Hematopoietic multipotent progenitor cell treated with erythropoietin and hydrocortisone succinate and interleukin-3 and kit ligand, for 15 days (in vitro differentiated cells): ENCODE data around the gene SNAP29.
"Not testable (repeated sequence)": the region's sequence is repeated elsewhere in the genome, so short reads cannot be mapped to it uniquely, and the experiment has no call there.

Experiments
- DNase-seq: peaks from one replicate; pipeline ENCODE4 v3.0.0-alpha.2; 2015; ENCODE audit warnings: low spot score

SNAP29 gene

DNA sequence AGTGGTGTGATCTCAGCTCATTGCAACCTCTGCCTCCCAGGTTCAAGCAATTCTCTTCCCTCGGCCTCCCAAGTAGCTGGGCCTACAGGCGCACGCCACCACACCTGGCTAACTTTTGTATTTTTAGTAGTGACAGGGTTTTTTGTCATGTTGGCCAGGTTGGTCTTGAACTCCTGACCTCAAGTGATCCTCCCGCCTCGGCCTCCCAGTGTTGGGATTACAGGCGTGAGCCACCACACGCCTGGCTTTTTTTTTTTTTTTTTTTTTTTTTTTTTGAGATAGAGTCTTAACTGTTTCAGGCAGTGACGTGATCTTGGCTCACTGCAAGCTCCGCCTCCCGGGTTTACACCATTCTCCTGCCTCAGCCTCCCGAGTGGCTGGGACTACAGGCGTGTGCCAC lies 71.6 kb downstream of the SNAP29 start:
- not testable (repeated sequence) for DNase-seq

DNA sequence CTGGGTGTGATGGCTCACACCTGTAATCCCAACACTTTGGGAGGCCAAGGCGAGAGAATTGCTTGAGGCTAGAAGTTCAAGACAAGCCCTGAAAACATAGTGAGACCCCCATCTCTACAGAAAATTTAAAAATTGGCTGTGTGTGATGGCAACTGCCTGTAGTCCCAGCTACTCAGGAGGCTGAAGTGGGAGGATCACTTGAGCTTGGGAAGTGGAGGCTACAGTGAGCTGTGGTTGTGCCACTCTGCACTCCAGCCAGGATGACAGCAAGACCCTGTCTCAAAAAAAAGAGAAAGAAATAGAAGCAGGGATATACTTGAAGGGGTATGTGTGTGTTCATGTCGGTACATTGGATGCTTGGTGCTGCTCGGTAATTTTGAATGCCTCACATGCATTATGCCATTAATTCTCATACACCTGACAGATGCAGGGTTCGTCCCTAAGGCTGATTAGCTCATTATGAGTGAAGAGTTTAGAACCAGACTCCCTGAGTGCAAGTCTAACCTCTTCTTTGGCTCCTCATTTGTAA lies 72.4 kb downstream of the SNAP29 start:
- no peak for DNase-seq

DNA sequence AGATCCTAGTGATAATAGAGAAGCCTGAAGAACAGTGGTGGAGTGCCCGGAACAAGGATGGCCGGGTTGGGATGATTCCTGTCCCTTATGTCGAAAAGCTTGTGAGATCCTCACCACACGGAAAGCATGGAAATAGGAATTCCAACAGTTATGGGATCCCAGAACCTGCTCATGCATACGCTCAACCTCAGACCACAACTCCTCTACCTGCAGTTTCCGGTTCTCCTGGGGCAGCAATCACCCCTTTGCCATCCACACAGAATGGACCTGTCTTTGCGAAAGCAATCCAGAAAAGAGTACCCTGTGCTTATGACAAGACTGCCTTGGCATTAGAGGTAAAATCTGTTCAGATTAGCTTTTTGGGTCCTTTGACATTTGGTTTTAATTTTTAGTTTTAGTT lies 75.1 kb downstream of the SNAP29 start:
- no peak for DNase-seq

- not testable (repeated sequence) for DNase-seq
Measured at GRCh38 chr22:20935049-20935448, 76.2 kb downstream of the SNAP29 start.

DNA sequence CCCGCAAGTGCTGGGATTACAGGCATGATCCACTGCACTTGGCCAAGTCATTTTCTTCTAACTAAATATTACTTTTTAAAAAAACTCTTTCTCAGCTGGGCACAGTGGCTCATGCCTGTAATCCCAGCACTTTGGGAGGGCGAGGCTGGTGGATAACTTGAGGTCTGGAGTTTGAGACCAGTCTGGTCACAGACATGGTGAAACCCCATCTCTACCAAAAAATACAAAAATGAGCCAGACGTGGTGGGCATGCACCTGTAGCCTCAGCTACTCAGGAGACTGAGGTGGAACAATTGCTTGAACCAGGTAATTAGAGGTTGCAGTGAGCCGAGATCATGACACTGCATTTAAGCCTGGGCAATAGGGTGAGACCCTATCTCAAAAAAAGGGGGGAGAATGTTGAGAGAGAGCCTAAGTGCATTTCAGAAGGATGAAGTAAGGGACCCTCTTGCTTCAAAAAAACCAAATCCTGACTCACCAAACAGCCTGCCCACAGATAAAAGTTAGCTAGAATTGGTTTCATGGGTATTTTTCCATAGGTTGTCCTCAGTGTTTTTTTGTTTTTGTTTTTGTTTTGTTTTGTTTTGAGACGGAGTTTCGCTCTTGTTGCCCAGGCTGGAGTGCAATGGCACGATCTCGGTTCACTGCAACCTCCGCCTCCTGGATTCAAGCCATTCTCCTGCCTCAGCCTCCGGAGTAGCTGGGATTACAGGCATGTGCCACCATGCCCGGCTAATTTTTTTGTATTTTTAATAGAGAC lies 77.2 kb downstream of the SNAP29 start:
- DNase-seq: not testable (repeated sequence)

- no peak for DNase-seq
Measured at GRCh38 chr22:20937031-20937793, 78.4 kb downstream of the SNAP29 start.

GRCh38 chr22:20937794-20938671 lies 79.2 kb downstream of the SNAP29 start:
- no peak for DNase-seq

DNA sequence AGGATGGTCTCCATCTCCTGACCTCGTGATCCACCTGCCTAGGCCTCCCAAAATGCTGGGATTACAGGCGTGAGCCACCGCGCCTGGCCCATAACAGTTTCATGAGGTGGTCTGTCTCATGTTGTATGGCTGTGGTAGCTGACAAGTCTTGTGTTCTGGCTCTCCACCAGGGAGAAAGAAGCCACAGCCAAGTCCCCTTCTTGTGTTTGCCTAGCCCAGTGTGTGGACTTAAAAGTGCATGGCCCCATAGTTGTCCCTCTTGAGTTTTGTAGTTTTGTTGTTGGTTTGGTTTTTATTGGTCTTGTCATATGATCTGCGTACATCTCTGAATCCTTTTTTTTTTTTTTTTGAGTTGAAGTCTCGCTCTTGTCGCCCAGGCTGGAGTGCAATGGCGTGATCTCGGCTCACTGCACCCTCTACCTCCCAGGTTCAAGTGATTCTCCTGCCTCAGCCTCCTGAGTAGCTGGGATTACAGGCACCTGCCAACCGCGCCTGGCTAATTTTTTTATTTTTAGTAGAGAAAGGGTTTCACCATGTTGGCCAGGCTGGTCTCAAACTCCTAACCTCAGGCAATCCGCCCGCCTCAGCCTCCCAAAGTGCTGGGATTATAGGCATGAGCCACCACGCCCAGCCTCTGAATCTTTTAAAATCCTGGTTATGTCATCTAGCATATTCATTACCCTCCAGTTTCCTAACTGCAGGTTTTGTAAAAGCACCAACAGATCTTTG lies 80.8 kb downstream of the SNAP29 start:
- not testable (repeated sequence) for DNase-seq

DNA sequence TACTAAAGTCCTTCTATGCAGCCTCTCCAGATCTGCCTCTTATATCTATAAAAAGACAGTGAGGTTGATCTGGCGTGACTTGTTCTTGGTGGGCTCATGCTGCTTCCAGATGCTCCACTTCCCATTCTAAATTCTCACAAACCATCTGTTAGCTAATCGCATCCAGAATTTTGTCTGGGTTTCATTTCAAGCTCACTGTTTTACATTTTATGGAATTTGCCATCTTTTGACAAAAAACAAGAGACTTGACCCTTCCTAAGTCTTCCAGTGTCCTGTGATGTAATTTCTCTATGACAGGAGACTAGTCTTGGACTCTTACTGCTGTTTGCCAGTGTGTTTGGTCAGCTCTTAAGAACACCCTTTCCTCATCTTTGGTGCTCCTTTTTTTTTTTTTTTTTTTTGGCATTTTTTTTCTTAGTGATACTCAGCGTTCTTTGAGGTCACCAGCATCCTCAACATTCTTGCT lies 81.4 kb downstream of the SNAP29 start:
- no peak for DNase-seq
